ENCODE measurements around the gene RASA4.
"Not testable (repeated sequence)": the region's sequence is repeated elsewhere in the genome, so short reads cannot be mapped to it uniquely, and the experiment has no call there.

DNA sequence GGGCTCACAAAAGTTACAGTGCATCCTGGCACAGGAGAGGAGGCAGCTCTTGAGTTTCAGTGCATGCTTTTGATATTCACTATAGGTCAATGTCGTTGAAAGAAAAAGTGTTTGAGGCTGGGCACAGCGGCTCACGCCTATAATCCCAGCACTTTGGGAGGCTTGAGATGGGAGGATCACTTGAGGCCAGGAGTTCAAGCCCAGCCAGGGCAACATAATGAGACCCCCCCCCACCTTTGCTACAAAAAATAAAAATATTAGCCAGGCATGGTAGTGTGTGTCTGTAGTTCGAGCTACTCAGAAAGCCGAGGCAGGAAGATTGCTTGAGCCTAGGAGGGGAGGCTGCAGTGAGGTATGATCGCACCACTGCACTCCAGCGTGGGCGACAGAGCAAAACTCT is 1.6 kb upstream of the RASA4 start:
- TF ChIP-seq, protein P1, sequence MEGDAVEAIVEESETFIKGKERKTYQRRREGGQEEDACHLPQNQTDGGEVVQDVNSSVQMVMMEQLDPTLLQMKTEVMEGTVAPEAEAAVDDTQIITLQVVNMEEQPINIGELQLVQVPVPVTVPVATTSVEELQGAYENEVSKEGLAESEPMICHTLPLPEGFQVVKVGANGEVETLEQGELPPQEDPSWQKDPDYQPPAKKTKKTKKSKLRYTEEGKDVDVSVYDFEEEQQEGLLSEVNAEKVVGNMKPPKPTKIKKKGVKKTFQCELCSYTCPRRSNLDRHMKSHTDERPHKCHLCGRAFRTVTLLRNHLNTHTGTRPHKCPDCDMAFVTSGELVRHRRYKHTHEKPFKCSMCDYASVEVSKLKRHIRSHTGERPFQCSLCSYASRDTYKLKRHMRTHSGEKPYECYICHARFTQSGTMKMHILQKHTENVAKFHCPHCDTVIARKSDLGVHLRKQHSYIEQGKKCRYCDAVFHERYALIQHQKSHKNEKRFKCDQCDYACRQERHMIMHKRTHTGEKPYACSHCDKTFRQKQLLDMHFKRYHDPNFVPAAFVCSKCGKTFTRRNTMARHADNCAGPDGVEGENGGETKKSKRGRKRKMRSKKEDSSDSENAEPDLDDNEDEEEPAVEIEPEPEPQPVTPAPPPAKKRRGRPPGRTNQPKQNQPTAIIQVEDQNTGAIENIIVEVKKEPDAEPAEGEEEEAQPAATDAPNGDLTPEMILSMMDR (conservative IDR thresholded peaks at IDR 0.05 in 1 of 2, IDR thresholded peaks at IDR 0.05 in 1 of 2; ENCODE audit: extremely low read depth in 1 of 2, insufficient read depth in 1 of 2, low read depth in 1 of 2, low read length in 2 of 2), result not testable (repeated sequence)
- not testable (repeated sequence) for TF ChIP-seq EZH2 (IDR thresholded peaks at IDR 0.05; ENCODE audit: borderline replicate concordance, low read length)
